Measurements from ENCODE around the gene PTCSC3. TPM values are rescaled to one million over a fixed set of nuclear protein-coding genes. Genes with fewer than 3 reads are reported as not detected.

PTCSC3 gene
- total RNA-seq, 2 experiments from 2014 or later: not detected

DNA sequence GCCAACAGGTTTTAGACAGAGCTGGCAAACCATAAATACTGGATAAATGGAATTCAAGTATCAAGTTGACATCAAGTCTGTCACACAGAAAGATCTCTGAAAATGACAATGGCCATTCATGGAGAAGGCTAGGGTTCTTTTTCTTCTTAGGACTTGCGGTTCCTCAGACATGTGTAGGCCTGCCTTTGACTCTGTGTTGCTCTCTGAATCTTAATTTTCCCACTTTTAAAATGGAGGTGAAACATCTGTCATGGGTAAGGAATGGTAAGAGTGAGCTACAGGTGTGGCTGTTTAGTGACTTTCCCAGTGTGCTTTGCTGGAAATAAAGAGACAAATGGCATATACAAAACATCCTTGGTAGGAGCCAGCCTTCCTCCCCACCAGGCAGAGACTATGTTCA, 79.2 kb downstream of the PTCSC3 start:
- intact Hi-C loops (cut with micrococcal nuclease): no loop called here
- Mint-ChIP-seq H3K9me3 (no peaks in the 10 kb centered on the region), H3K27me3 (peaks cover 11% of the 10 kb centered on the region), H3K36me3 (no peaks in the 10 kb centered on the region), H3K4me1 (ENCODE audit: low read depth) (no peaks in the 10 kb centered on the region), H3K27ac (no peak overlapping the region), H3K4me3 (no peak overlapping the region)
- POLR2A ChIA-PET: interaction anchor here (0.6 kb wide), 1 partner anchor 487 kb away, joined by 3 read pairs; no protein-coding TSS in a partner anchor
- DNase-seq: no peak
- CTCF ChIA-PET: no interaction called here

GRCh38 chr14:36096090-36096489, 80.4 kb downstream of the PTCSC3 start:
- CTCF ChIA-PET: interaction anchor here (1.6 kb wide), 1 partner anchor 27 kb away, joined by 3 read pairs; no protein-coding TSS in a partner anchor
- H3K4me3 Mint-ChIP-seq: no peak overlapping the region
- no peak for DNase-seq
- peaks cover 11% of the 10 kb centered on the region for H3K27me3 Mint-ChIP-seq
- no peaks in the 10 kb centered on the region for H3K9me3 Mint-ChIP-seq
- no peak overlapping the region for H3K27ac Mint-ChIP-seq
- no peaks in the 10 kb centered on the region for H3K36me3 Mint-ChIP-seq
- intact Hi-C loops (cut with micrococcal nuclease): no loop called here
- POLR2A ChIA-PET: no interaction called here
- no peaks in the 10 kb centered on the region for H3K4me1 Mint-ChIP-seq (ENCODE audit: low read depth)

- CTCF ChIA-PET: no interaction called here
- peaks cover 10% of the 10 kb centered on the region for H3K27me3 Mint-ChIP-seq
Measured at GRCh38 chr14:36094963-36095362, 81.6 kb downstream of the PTCSC3 start.

DNA sequence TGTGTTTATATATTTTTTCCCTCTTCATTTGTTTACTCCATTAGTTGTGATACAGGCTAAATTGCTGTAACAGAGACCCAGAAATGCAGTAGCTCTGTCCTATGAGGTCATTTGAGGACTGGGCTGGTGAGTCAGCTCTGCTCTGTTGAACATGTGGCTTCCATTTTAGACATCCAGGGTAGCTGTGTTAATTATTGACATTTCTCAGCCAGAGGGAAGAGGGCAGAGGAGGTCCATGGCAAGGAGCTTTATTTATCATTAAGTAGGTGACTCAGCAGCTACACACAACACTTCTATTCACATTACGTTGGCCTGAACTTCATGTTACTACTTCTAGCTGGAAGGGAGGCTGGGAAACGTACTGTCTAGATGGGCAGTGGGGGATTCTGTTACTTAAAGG, 85.4 kb downstream of the PTCSC3 start:
- CTCF ChIA-PET: no interaction called here
- DNase-seq: no peak
- H3K27me3 Mint-ChIP-seq: peaks cover 4% of the 10 kb centered on the region
- H3K9me3 Mint-ChIP-seq: no peaks in the 10 kb centered on the region
- H3K27ac Mint-ChIP-seq: no peak overlapping the region
- H3K4me1 Mint-ChIP-seq (ENCODE audit: low read depth): no peaks in the 10 kb centered on the region
- H3K36me3 Mint-ChIP-seq: no peaks in the 10 kb centered on the region
- no peak overlapping the region for H3K4me3 Mint-ChIP-seq
- intact Hi-C loops (cut with micrococcal nuclease): no loop called here
- POLR2A ChIA-PET: no interaction called here

More at GRCh38 chr14:36094963-36095362, 81.6 kb downstream of the PTCSC3 start:
- intact Hi-C loops (cut with micrococcal nuclease): no loop called here
- no peaks in the 10 kb centered on the region for H3K36me3 Mint-ChIP-seq
- no peaks in the 10 kb centered on the region for H3K4me1 Mint-ChIP-seq (ENCODE audit: low read depth)
- H3K9me3 Mint-ChIP-seq: no peaks in the 10 kb centered on the region
- no peak overlapping the region for H3K27ac Mint-ChIP-seq
- POLR2A ChIA-PET: no interaction called here
- DNase-seq: no peak
- H3K4me3 Mint-ChIP-seq: no peak overlapping the region

DNA sequence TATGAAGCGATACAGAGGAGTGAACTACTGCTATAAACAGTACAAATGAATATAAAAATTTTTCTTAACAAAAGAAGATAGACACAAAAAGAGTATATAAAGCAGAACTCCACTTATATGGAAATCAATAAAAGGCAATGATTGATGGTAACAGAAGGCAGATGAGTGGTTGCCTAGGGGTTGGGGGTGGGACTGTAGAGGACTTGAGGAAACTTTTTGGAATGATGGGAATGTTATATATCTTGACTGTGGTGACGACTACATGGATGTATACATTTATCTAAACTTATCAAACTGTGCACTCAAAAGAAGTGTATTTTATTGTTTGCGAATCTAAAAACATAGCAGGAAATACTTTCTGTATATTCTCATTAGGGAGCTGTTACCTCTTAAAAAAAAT, 89.1 kb downstream of the PTCSC3 start:
- H3K27me3 Mint-ChIP-seq: peaks cover 5% of the 10 kb centered on the region
- H3K27ac Mint-ChIP-seq: no peak overlapping the region
- ChIA-PET CTCF (no interaction called here), POLR2A (no interaction called here)
- no peaks in the 10 kb centered on the region for H3K4me1 Mint-ChIP-seq (ENCODE audit: low read depth)
- H3K36me3 Mint-ChIP-seq: no peaks in the 10 kb centered on the region
- intact Hi-C loops (cut with micrococcal nuclease): no loop called here
- no peak overlapping the region for H3K4me3 Mint-ChIP-seq
- H3K9me3 Mint-ChIP-seq: no peaks in the 10 kb centered on the region
- no peak for DNase-seq

DNA sequence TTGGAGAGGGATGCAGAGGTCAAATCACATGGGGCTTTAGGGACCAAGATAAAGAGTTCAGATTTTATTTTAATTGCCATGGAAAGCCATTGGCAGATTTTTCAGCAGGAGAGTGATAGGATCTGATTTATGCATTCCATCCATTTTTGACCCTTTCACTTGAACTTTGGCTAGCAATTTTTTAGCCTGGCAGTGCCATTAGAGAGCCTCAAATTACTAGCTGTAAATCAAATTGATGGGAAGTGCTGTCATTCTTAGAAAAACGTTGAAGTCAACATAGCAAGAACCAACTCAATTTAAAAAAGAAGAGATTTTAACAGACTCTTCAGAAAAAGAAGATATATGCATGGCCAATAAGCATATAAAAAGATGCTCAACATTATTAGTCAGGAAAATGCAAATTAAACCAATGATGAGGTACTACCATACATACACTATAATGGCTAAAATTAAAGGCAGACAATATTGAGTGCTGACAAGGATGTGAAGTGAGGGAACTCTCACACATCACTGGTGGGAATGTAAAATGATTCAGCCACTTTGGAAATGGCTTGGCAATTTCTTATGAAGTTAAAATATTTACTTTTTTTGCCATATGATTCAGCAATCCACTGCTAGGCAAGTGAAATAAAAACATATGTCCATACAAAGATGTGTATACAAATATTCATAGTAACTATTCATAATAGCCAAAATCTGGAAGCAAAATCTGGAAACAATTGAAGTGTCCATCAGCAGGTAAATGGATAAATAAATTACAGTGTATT, 89.7 kb downstream of the PTCSC3 start:
- H3K9me3 Mint-ChIP-seq: no peaks in the 10 kb centered on the region
- H3K36me3 Mint-ChIP-seq: no peaks in the 10 kb centered on the region
- ChIA-PET CTCF (no interaction called here), POLR2A (no interaction called here)
- H3K4me1 Mint-ChIP-seq (ENCODE audit: low read depth): no peaks in the 10 kb centered on the region
- H3K27me3 Mint-ChIP-seq: peaks cover 5% of the 10 kb centered on the region
- no peak overlapping the region for H3K27ac Mint-ChIP-seq
- no peak for DNase-seq
- no peak overlapping the region for H3K4me3 Mint-ChIP-seq
- intact Hi-C loops (cut with micrococcal nuclease): no loop called here

- POLR2A ChIA-PET: no interaction called here
- no peak for DNase-seq
- no peak overlapping the region for H3K27ac Mint-ChIP-seq
- intact Hi-C loops (cut with micrococcal nuclease): no loop called here
- no peaks in the 10 kb centered on the region for H3K9me3 Mint-ChIP-seq
- peaks cover 5% of the 10 kb centered on the region for H3K27me3 Mint-ChIP-seq
- CTCF ChIA-PET: no interaction called here
- H3K36me3 Mint-ChIP-seq: no peaks in the 10 kb centered on the region
- H3K4me3 Mint-ChIP-seq: no peak overlapping the region
- H3K4me1 Mint-ChIP-seq (ENCODE audit: low read depth): no peaks in the 10 kb centered on the region
Measured at GRCh38 chr14:36085861-36086260, 90.7 kb downstream of the PTCSC3 start.

Other genes with a start within 250 kb of the PTCSC3 start
- gene MBIP, start 143.9 kb upstream of the PTCSC3 start, total RNA-seq: 10 to 100 TPM; 25.5 to 27.3 TPM

Data from activated CD4-positive, alpha-beta memory T cell treated with anti-CD3 and anti-CD28 coated beads for 36 hours (primary cell).